ENCODE measurements around the gene SLC16A13.
A peak's percentile ranks its signal among the peaks of the same experiment; 100 is the strongest.
"Not testable (repeated sequence)": the region's sequence is repeated elsewhere in the genome, so short reads cannot be mapped to it uniquely, and the experiment has no call there.

Gene SLC16A13

GRCh38 chr17:7035591-7036368 is at the start of gene SLC16A13:
Gene SLC16A13 (plus strand): TSS chr17:7036015. CDS start chr17:7036383, 368 bp downstream.
- no peak for TF ChIP-seq CTCF (IDR thresholded peaks at IDR 0.05; ENCODE audit: insufficient read depth, low read length, missing control alignments)
- POLR2A ChIA-PET, result interaction anchor here (0.8 to 1.3 kb wide), 3 partner anchors 10 to 202 kb away, joined by 3 to 5 read pairs (median 4); no protein-coding TSS in a partner anchor
- peak within 1 kb of the TSS; percentile 80 for H3K4me3 ChIP-seq (ENCODE audit: low read depth, low read length)
- CTCF ChIA-PET, result interaction anchor here (0.6 to 1.7 kb wide), 9 partner anchors 9 to 289 kb away, joined by 3 to 17 read pairs (median 3); partner anchors contain the start of gene BCL6B
- peak; percentile 66 for DNase-seq (ENCODE audit: low read depth, low spot score)

GRCh38 chr17:6986676-6987075 is 49.1 kb upstream of the SLC16A13 start:
- no peak overlapping the region for H3K4me3 ChIP-seq (ENCODE audit: low read depth, low read length)
- no peak for TF ChIP-seq CTCF (IDR thresholded peaks at IDR 0.05; ENCODE audit: insufficient read depth, low read length, missing control alignments)
- ChIA-PET POLR2A (no interaction called here), CTCF (interaction anchor here (1.8 kb wide), 1 partner anchor 18 kb away, joined by 9 read pairs; no protein-coding TSS in a partner anchor)
- DNase-seq (ENCODE audit: low read depth, low spot score), result no peak

- ChIA-PET CTCF (interaction anchor here (1.0 to 1.9 kb wide), 5 partner anchors 13 to 79 kb away, joined by 3 to 8 read pairs (median 4); no protein-coding TSS in a partner anchor), POLR2A (no interaction called here)
- no peak overlapping the region for H3K4me3 ChIP-seq (ENCODE audit: low read depth, low read length)
- DNase-seq (ENCODE audit: low read depth, low spot score), result no peak
- no peak for TF ChIP-seq CTCF (IDR thresholded peaks at IDR 0.05; ENCODE audit: insufficient read depth, low read length, missing control alignments)
Measured at GRCh38 chr17:6989779-6990178, 46.0 kb upstream of the SLC16A13 start.

- POLR2A ChIA-PET; DNase-seq (ENCODE audit: low read depth, low spot score); H3K4me3 ChIP-seq (ENCODE audit: low read depth, low read length): not testable (repeated sequence)
- CTCF ChIA-PET, result interaction anchor here (1.3 to 3.4 kb wide), 4 partner anchors 8 to 83 kb away, joined by 3 to 18 read pairs (median 8); no protein-coding TSS in a partner anchor
Measured at GRCh38 chr17:6993613-6994056, 42.2 kb upstream of the SLC16A13 start.

- TF ChIP-seq CTCF (IDR thresholded peaks at IDR 0.05; ENCODE audit: insufficient read depth, low read length, missing control alignments), result no peak
- no peak for DNase-seq (ENCODE audit: low read depth, low spot score)
- CTCF ChIA-PET, result interaction anchor here (1.1 to 3.4 kb wide), 6 partner anchors 8 to 84 kb away, joined by 3 to 18 read pairs (median 8); no protein-coding TSS in a partner anchor
- POLR2A ChIA-PET, result no interaction called here
- H3K4me3 ChIP-seq (ENCODE audit: low read depth, low read length), result no peak overlapping the region
Measured at GRCh38 chr17:6994118-6994598, 41.7 kb upstream of the SLC16A13 start.

- POLR2A ChIA-PET, result no interaction called here
- TF ChIP-seq CTCF (IDR thresholded peaks at IDR 0.05; ENCODE audit: insufficient read depth, low read length, missing control alignments), result no peak
- CTCF ChIA-PET, result interaction anchor here (1.1 to 3.4 kb wide), 3 partner anchors 10 to 84 kb away, joined by 3 to 18 read pairs (median 12); no protein-coding TSS in a partner anchor
- no peak for DNase-seq (ENCODE audit: low read depth, low spot score)
- no peak overlapping the region for H3K4me3 ChIP-seq (ENCODE audit: low read depth, low read length)
Measured at GRCh38 chr17:6994666-6995256, 41.1 kb upstream of the SLC16A13 start.

All from AG04449 (cell line).